Astrocyte (in vitro differentiated cells and primary cell): ENCODE measurements around the gene EDA. TPM values are rescaled to one million over a fixed set of nuclear protein-coding genes. Genes with fewer than 3 reads are reported as not detected.

Source experiments
- DNase-seq: peaks from one replicate; pipeline ENCODE4 v3.0.0-alpha.2; 2010; ENCODE audit warnings: low read depth
- FAIRE-seq: peaks from 2 replicates; lab custom pipeline; 2011; peaks lifted over from hg19 to GRCh38; lab: Jason Lieb, UNC
- H2AFZ ChIP-seq: 2 replicates; pipeline ENCODE4 v1.6.0; 2012; ENCODE audit warnings: low read depth, low read length, inconsistent platforms
- H3K27ac ChIP-seq: 2 replicates; pipeline ENCODE4 v1.5.1; 2011; ENCODE audit warnings: low read depth, low read length, inconsistent platforms
- H3K27me3 ChIP-seq: 2 replicates; pipeline ENCODE4 v1.6.0; 2011; ENCODE audit warnings: low read length, inconsistent platforms; ENCODE audit not compliant: insufficient read depth
- H3K36me3 ChIP-seq: 2 replicates; pipeline ENCODE4 v1.5.1; 2011; ENCODE audit warnings: low read length, inconsistent platforms; ENCODE audit not compliant: insufficient read depth
- H3K4me1 ChIP-seq: 2 replicates; pipeline ENCODE4 v1.5.1; 2011; ENCODE audit warnings: low read length, inconsistent platforms; ENCODE audit not compliant: insufficient read depth
- H3K4me2 ChIP-seq: 2 replicates; pipeline ENCODE4 v1.6.0; 2012; ENCODE audit warnings: low read length, inconsistent platforms
- H3K4me3 ChIP-seq: 2 replicates; pipeline ENCODE4 v1.5.1; 2011; ENCODE audit warnings: low read depth, mild to moderate bottlenecking, low read length, inconsistent platforms; ENCODE audit not compliant: insufficient read depth
- H3K79me2 ChIP-seq: 2 replicates; pipeline ENCODE4 v1.6.0; 2012; ENCODE audit warnings: mild to moderate bottlenecking, low read length, inconsistent platforms; ENCODE audit not compliant: insufficient read depth
- H3K9ac ChIP-seq: 2 replicates; pipeline ENCODE4 v1.6.0; 2012; ENCODE audit warnings: mild to moderate bottlenecking, low read length, inconsistent platforms
- H3K9me3 ChIP-seq: 2 replicates; pipeline ENCODE4 v1.5.1; 2012; ENCODE audit warnings: low read depth, mild to moderate bottlenecking, low read length, inconsistent platforms; ENCODE audit not compliant: insufficient read depth
- H4K20me1 ChIP-seq: 2 replicates; pipeline ENCODE4 v1.6.0; 2012; ENCODE audit warnings: low read length, inconsistent platforms; ENCODE audit not compliant: insufficient read depth
- H3K27ac Mint-ChIP-seq: one replicate; pipeline ENCODE4 v1.8.0; 2021; ENCODE audit warnings: mild to moderate bottlenecking, mixed read lengths; ENCODE audit not compliant: unreplicated experiment
- H3K27me3 Mint-ChIP-seq: one replicate; pipeline ENCODE4 v1.8.0; 2021; ENCODE audit warnings: low read depth, mixed read lengths; ENCODE audit not compliant: unreplicated experiment
- H3K36me3 Mint-ChIP-seq: one replicate; pipeline ENCODE4 v1.8.0; 2021; ENCODE audit warnings: low read depth, mixed read lengths; ENCODE audit not compliant: unreplicated experiment
- H3K4me1 Mint-ChIP-seq: one replicate; pipeline ENCODE4 v1.8.0; 2021; ENCODE audit warnings: low read depth, mixed read lengths; ENCODE audit not compliant: unreplicated experiment
- H3K4me3 Mint-ChIP-seq: one replicate; pipeline ENCODE4 v1.8.0; 2021; ENCODE audit warnings: mild to moderate bottlenecking, moderate library complexity, mixed read lengths; ENCODE audit not compliant: unreplicated experiment
- H3K9me3 Mint-ChIP-seq: one replicate; pipeline ENCODE4 v1.8.0; 2021; ENCODE audit warnings: mild to moderate bottlenecking, mixed read lengths; ENCODE audit not compliant: unreplicated experiment
- EZH2 ChIP-seq: IDR thresholded peaks from 2 replicates; pipeline ENCODE4 v1.6.1; 2012; ENCODE audit warnings: mild to moderate bottlenecking, low read length, inconsistent platforms; ENCODE audit not compliant: insufficient read depth
- total RNA-seq: library from RNA; stranded (reverse); gene quantifications from 2 replicates; pipeline ENCODE4 v1.2.1, GENCODE V29; 2021
- TF ChIP-seq, protein P1 (sequence below): IDR thresholded peaks from 2 replicates; pipeline ENCODE4 v1.5.1; 2011; ENCODE audit warnings: low read depth, mild to moderate bottlenecking, inconsistent platforms, low read length, moderate library complexity; ENCODE audit not compliant: insufficient read depth

Gene EDA
- total RNA-seq, 1 donor from 2014 or later: 1.8 TPM

GRCh38 chrX:69605521-69605920 lies 10.4 kb upstream of the EDA start:
- no peak for FAIRE-seq
- Histone ChIP-seq H4K20me1 (no peaks in the 10 kb centered on the region), H3K9ac (no peak overlapping the region), H3K79me2 (no peaks in the 10 kb centered on the region), H3K27me3 (no peaks in the 10 kb centered on the region), H3K27ac (no peak overlapping the region), H3K36me3 (no peaks in the 10 kb centered on the region), H2AFZ (no peak overlapping the region), H3K4me2 (no peak overlapping the region), H3K4me1 (no peaks in the 10 kb centered on the region), H3K9me3 (no peaks in the 10 kb centered on the region), H3K4me3 (no peak overlapping the region)
- Mint-ChIP-seq H3K4me1 (peaks cover 5% of the 10 kb centered on the region), H3K9me3 (peaks cover 2% of the 10 kb centered on the region), H3K36me3 (no peaks in the 10 kb centered on the region), H3K27me3 (no peaks in the 10 kb centered on the region), H3K4me3 (no peak overlapping the region), H3K27ac (no peak overlapping the region)
- no peak for DNase-seq
- TF ChIP-seq EZH2: no peak
- TF ChIP-seq, protein P1, sequence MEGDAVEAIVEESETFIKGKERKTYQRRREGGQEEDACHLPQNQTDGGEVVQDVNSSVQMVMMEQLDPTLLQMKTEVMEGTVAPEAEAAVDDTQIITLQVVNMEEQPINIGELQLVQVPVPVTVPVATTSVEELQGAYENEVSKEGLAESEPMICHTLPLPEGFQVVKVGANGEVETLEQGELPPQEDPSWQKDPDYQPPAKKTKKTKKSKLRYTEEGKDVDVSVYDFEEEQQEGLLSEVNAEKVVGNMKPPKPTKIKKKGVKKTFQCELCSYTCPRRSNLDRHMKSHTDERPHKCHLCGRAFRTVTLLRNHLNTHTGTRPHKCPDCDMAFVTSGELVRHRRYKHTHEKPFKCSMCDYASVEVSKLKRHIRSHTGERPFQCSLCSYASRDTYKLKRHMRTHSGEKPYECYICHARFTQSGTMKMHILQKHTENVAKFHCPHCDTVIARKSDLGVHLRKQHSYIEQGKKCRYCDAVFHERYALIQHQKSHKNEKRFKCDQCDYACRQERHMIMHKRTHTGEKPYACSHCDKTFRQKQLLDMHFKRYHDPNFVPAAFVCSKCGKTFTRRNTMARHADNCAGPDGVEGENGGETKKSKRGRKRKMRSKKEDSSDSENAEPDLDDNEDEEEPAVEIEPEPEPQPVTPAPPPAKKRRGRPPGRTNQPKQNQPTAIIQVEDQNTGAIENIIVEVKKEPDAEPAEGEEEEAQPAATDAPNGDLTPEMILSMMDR: no peak

DNA sequence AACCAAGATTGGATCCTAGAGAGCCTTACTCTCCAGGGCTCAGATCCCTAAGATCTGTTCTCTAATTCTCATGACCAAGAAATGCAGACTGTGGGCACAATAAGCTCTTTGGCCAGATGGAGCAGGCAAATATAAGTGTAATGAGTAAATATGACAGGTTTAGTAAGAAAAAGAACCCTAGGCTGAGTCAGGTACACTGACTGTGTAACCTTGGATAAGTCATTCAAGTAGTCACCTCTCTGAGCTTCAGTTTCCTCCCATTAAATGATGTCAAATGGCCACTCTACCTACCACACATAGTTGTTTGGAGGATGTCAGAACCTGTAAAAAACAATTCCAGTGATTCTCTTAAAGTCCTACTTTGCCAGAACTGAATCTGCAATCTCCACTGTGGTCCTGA lies 8.3 kb upstream of the EDA start:
- no peak overlapping the region for H3K27ac ChIP-seq
- Mint-ChIP-seq H3K36me3 (no peaks in the 10 kb centered on the region), H3K27ac (no peak overlapping the region), H3K4me3 (no peak overlapping the region), H3K27me3 (no peaks in the 10 kb centered on the region), H3K9me3 (peaks cover 2% of the 10 kb centered on the region), H3K4me1 (peaks cover 5% of the 10 kb centered on the region)
- no peaks in the 10 kb centered on the region for H4K20me1 ChIP-seq
- no peaks in the 10 kb centered on the region for H3K36me3 ChIP-seq
- no peaks in the 10 kb centered on the region for H3K4me1 ChIP-seq
- H3K27me3 ChIP-seq: no peaks in the 10 kb centered on the region
- H3K4me2 ChIP-seq: no peak overlapping the region
- no peaks in the 10 kb centered on the region for H3K9me3 ChIP-seq
- H3K4me3 ChIP-seq: no peak overlapping the region
- DNase-seq (no peak), FAIRE-seq (peak; percentile 77)
- no peaks in the 10 kb centered on the region for H3K79me2 ChIP-seq
- H2AFZ ChIP-seq: no peak overlapping the region
- H3K9ac ChIP-seq: no peak overlapping the region
- TF ChIP-seq EZH2: no peak
- TF ChIP-seq, protein P1: no peak

DNA sequence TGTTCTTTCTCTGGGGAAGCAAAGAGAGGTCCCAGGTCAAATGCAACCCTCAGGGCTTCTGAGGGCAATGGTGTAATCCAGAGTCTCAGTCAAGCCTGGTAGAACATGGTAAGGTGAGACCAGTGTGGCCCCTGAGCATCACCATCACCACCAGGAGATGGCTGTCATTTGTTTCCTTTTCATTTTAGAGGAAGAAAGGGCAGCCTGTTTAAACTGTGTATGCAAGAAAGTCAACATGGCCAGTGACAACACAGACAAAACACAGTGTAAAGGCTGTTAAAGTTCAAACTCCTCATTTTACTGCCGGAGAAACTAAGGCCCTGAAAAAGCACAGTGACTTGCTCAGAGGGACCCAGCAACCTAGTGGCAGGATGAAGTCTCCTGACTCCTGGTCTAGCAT lies 2.0 kb upstream of the EDA start:
- Mint-ChIP-seq H3K9me3 (peaks cover 3% of the 10 kb centered on the region), H3K4me3 (no peak overlapping the region), H3K27me3 (peaks cover 2% of the 10 kb centered on the region), H3K27ac (no peak overlapping the region), H3K36me3 (no peaks in the 10 kb centered on the region), H3K4me1 (no peaks in the 10 kb centered on the region)
- no peak overlapping the region for H3K27ac ChIP-seq
- TF ChIP-seq EZH2: no peak
- no peak overlapping the region for H3K4me3 ChIP-seq
- H3K9ac ChIP-seq: no peak overlapping the region
- H3K4me1 ChIP-seq: no peaks in the 10 kb centered on the region
- no peaks in the 10 kb centered on the region for H4K20me1 ChIP-seq
- H3K4me2 ChIP-seq: no peak overlapping the region
- no peaks in the 10 kb centered on the region for H3K9me3 ChIP-seq
- no peak for FAIRE-seq
- H3K27me3 ChIP-seq: peaks cover 5% of the 10 kb centered on the region
- DNase-seq: no peak
- no peaks in the 10 kb centered on the region for H3K36me3 ChIP-seq
- no peaks in the 10 kb centered on the region for H3K79me2 ChIP-seq
- H2AFZ ChIP-seq: no peak overlapping the region
